GM06990 (cell line): ENCODE data around the gene BBOF1.
"Not testable (repeated sequence)": the region's sequence is repeated elsewhere in the genome, so short reads cannot be mapped to it uniquely, and the experiment has no call there.

Experiments used
- DNase-seq: peaks from one replicate; pipeline ENCODE4 v3.0.0-alpha.2; 2011; ENCODE audit not compliant: insufficient read length; ENCODE audit errors: extremely low read depth
- H3K27me3 ChIP-seq: replicated peaks from 2 replicates; pipeline ENCODE4 v1.6.0; 2011; ENCODE audit warnings: low read length; ENCODE audit not compliant: control insufficient read depth, insufficient read depth
- H3K36me3 ChIP-seq: 2 replicates; pipeline ENCODE4 v1.5.1; 2011; ENCODE audit warnings: low read length; ENCODE audit not compliant: control insufficient read depth, insufficient read depth
- H3K4me3 ChIP-seq: replicated peaks from 2 replicates; pipeline ENCODE4 v1.5.1; 2011; ENCODE audit warnings: low read depth, mild to moderate bottlenecking, control low read depth, low read length
- TF ChIP-seq, protein P1 (sequence below): IDR thresholded peaks from 2 replicates; pipeline ENCODE4 v1.5.1; 2011; ENCODE audit warnings: low read length, control low read depth, mild to moderate bottlenecking, inconsistent platforms; ENCODE audit not compliant: insufficient read depth, poor library complexity, severe bottlenecking

BBOF1 gene

GRCh38 chr14:74018586-74019407 lies at the start of gene BBOF1, which contains the start of gene ENTPD5:
Gene BBOF1, plus strand, starts transcription at chr14:74019349. Its CDS starts 130 bp downstream, at chr14:74019479.
Gene ENTPD5, minus strand, starts transcription at chr14:74019288. Its CDS starts 31,186 bp downstream, at chr14:73988102.
- no peaks in the 10 kb centered on the region for H3K27me3 ChIP-seq
- DNase-seq = peak; percentile 91
- no peaks in the 10 kb centered on the region for H3K36me3 ChIP-seq
- H3K4me3 ChIP-seq = peak within 1 kb of the TSS; percentile 93
- TF ChIP-seq, protein P1, sequence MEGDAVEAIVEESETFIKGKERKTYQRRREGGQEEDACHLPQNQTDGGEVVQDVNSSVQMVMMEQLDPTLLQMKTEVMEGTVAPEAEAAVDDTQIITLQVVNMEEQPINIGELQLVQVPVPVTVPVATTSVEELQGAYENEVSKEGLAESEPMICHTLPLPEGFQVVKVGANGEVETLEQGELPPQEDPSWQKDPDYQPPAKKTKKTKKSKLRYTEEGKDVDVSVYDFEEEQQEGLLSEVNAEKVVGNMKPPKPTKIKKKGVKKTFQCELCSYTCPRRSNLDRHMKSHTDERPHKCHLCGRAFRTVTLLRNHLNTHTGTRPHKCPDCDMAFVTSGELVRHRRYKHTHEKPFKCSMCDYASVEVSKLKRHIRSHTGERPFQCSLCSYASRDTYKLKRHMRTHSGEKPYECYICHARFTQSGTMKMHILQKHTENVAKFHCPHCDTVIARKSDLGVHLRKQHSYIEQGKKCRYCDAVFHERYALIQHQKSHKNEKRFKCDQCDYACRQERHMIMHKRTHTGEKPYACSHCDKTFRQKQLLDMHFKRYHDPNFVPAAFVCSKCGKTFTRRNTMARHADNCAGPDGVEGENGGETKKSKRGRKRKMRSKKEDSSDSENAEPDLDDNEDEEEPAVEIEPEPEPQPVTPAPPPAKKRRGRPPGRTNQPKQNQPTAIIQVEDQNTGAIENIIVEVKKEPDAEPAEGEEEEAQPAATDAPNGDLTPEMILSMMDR = no peak

DNA sequence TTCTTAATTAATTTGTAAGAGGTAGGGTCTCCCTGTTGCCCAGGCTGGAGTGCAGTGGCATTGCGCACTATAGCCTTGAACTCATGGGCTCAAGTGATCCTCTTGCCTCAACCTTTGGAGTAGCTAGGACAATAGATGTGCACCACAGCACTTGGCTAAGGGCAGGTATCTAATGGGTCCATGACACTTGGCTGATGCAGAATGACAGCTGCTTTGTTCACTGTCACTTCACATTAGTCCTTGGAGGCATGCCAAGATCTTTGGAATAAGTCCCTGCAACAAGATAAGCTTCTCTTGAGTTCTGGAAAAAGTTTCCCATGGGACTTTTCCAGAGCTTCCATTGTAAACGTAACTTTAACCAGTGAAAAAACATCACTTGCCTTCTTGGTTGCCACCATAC lies 45.7 kb upstream of the BBOF1 start:
- peaks cover 3% of the 10 kb centered on the region for H3K36me3 ChIP-seq
- TF ChIP-seq, protein P1 = no peak
- DNase-seq = no peak

DNA sequence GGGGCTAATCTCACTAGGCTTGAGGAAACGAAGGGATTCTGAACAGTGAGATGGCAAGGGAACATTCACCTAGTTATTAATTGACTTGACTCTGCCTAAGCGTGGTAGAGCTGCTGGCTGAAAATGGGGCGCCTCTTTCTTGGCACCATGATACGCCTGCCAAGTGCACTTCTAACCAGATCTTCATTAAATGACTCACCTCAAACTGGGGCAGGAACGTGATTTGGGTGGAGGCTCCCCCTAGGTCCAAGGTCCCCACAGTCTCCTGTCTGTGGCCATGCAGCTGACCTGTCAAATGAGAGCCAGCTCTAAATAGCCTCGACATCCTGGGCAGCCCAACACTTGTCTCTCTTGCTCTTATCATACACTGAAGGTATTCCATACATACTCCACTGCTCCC lies 43.0 kb upstream of the BBOF1 start:
- H3K27me3 ChIP-seq = no peaks in the 10 kb centered on the region
- peaks cover 2% of the 10 kb centered on the region for H3K36me3 ChIP-seq
- DNase-seq = no peak
- TF ChIP-seq, protein P1 = no peak
- no peak overlapping the region for H3K4me3 ChIP-seq

More for the DNA sequence above, 45.7 kb upstream of the BBOF1 start:
- H3K27me3 ChIP-seq = no peaks in the 10 kb centered on the region
- H3K4me3 ChIP-seq = no peak overlapping the region

DNA sequence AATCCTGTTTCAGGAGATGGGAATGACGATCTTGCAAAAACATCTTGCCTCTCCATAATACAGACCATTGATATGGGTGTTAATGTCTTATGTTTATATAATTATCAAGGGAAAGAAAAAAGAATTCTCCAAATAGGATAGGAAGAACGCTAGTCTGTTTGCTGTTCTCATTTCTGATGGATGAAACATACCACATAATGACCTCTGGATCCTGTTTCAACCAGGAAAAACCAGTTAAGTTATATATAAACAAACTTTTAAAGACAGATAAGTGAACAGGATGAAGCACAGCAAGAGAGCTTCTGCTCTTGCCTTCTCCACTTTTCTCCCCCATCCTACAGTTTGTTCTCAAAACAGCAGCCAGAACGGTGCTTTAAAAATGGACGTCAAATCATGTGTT lies 41.3 kb upstream of the BBOF1 start:
- DNase-seq = no peak
- peaks cover 2% of the 10 kb centered on the region for H3K36me3 ChIP-seq
- TF ChIP-seq, protein P1 = no peak
- no peaks in the 10 kb centered on the region for H3K27me3 ChIP-seq
- no peak overlapping the region for H3K4me3 ChIP-seq

DNA sequence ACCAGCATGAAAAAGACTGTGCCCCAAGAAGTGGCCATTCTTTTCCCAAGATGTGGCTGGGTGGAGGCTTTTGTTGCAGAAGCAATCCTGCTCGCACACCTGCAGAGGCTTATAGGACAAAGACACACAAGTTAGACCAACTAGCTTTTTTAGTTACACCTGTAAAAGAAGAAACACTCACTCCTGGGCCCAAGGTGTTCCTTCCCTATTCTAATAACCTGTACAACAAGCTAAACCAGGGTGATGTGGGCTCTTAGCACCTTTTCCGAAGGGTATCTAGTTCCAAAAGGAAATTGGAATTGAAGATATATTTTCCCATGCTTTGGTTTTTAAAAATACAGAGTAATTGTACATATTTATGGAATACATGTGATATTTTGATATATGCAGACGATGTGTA lies 31.1 kb upstream of the BBOF1 start:
- TF ChIP-seq, protein P1 = no peak
- Histone ChIP-seq H3K36me3 (peaks cover 1% of the 10 kb centered on the region), H3K27me3 (no peaks in the 10 kb centered on the region), H3K4me3 (no peak overlapping the region)
- DNase-seq = no peak

GRCh38 chr14:73988656-73989055 lies 30.5 kb upstream of the BBOF1 start:
- DNase-seq, H3K27me3 ChIP-seq, H3K36me3 ChIP-seq, H3K4me3 ChIP-seq: not testable (repeated sequence)
